ENCODE data around the gene MAGEB1. TPM values are rescaled to one million over a fixed set of nuclear protein-coding genes. Genes with fewer than 3 reads are reported as not detected.

Gene MAGEB1
- total RNA-seq, 1 experiment from 2014 or later, result not detected

DNA sequence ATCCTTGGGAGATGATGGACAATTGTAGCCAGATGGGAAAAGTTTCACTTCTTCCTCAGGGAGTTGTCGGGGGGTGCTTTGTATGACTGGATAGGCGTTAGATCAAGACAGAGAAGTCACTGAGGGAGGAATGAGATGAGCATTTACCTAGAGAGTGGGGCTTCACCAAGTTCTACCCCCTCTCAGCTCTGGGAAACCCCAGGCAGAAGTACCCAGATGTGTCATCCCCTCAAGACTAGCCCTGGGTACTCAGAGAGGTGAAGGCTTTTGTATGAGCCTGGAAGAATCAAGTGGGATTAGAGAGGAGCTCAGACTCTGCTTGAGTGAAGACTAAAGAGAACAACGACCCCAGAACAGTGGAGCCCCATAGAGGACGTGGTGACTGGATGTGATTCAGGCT, 1.9 kb downstream of the MAGEB1 start:
- DNase-seq (ENCODE audit: low read depth, low spot score) (no peak), ATAC-seq (no peak)
- Histone ChIP-seq H3K4me3 (ENCODE audit: low read depth in 2 of 2, low read length in 2 of 2) (no peak overlapping the region), H3K27me3 (ENCODE audit: control insufficient read depth, insufficient read depth, low read length) (no peaks in the 10 kb centered on the region), H3K36me3 (ENCODE audit: control insufficient read depth, insufficient read depth, low read length) (no peaks in the 10 kb centered on the region), H3K9me3 (ENCODE audit: control insufficient read depth, insufficient read depth, low read depth, low read length) (no peaks in the 10 kb centered on the region), H3K4me1 (ENCODE audit: control insufficient read depth, insufficient read depth, low read length) (no peaks in the 10 kb centered on the region), H3K27ac (ENCODE audit: low read length) (no peak overlapping the region)
- ChIA-PET CTCF (no interaction called here), POLR2A (no interaction called here)
- in situ Hi-C loops (cut with HindIII; ENCODE audit: low pct_unique_long_range_greater_than_20kb, low sequenced_read_pairs), result no loop called here
- BruUV-seq (replicated peaks), result no TSS peak
- no peak for TF ChIP-seq POLR2AphosphoS5 (IDR thresholded peaks at IDR 0.05; ENCODE audit: low read depth, low read length)
- TF ChIP-seq, protein P1, sequence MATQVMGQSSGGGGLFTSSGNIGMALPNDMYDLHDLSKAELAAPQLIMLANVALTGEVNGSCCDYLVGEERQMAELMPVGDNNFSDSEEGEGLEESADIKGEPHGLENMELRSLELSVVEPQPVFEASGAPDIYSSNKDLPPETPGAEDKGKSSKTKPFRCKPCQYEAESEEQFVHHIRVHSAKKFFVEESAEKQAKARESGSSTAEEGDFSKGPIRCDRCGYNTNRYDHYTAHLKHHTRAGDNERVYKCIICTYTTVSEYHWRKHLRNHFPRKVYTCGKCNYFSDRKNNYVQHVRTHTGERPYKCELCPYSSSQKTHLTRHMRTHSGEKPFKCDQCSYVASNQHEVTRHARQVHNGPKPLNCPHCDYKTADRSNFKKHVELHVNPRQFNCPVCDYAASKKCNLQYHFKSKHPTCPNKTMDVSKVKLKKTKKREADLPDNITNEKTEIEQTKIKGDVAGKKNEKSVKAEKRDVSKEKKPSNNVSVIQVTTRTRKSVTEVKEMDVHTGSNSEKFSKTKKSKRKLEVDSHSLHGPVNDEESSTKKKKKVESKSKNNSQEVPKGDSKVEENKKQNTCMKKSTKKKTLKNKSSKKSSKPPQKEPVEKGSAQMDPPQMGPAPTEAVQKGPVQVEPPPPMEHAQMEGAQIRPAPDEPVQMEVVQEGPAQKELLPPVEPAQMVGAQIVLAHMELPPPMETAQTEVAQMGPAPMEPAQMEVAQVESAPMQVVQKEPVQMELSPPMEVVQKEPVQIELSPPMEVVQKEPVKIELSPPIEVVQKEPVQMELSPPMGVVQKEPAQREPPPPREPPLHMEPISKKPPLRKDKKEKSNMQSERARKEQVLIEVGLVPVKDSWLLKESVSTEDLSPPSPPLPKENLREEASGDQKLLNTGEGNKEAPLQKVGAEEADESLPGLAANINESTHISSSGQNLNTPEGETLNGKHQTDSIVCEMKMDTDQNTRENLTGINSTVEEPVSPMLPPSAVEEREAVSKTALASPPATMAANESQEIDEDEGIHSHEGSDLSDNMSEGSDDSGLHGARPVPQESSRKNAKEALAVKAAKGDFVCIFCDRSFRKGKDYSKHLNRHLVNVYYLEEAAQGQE (IDR thresholded peaks at IDR 0.05; ENCODE audit: insufficient read depth in 1 of 2, low read depth in 2 of 2, low read length in 1 of 2), result no peak
- TF ChIP-seq TCF7L2 (IDR thresholded peaks at IDR 0.05; ENCODE audit: low read depth, low read length), result no peak
- TF ChIP-seq SIN3A (IDR thresholded peaks at IDR 0.05; ENCODE audit: borderline replicate concordance, insufficient read depth, low read depth, low read length), result no peak
- TF ChIP-seq, protein P2, sequence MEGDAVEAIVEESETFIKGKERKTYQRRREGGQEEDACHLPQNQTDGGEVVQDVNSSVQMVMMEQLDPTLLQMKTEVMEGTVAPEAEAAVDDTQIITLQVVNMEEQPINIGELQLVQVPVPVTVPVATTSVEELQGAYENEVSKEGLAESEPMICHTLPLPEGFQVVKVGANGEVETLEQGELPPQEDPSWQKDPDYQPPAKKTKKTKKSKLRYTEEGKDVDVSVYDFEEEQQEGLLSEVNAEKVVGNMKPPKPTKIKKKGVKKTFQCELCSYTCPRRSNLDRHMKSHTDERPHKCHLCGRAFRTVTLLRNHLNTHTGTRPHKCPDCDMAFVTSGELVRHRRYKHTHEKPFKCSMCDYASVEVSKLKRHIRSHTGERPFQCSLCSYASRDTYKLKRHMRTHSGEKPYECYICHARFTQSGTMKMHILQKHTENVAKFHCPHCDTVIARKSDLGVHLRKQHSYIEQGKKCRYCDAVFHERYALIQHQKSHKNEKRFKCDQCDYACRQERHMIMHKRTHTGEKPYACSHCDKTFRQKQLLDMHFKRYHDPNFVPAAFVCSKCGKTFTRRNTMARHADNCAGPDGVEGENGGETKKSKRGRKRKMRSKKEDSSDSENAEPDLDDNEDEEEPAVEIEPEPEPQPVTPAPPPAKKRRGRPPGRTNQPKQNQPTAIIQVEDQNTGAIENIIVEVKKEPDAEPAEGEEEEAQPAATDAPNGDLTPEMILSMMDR (IDR thresholded peaks at IDR 0.05), result no peak
- intact Hi-C loops (cut with micrococcal nuclease; ENCODE audit: unreplicated experiment), result no loop called here

DNA sequence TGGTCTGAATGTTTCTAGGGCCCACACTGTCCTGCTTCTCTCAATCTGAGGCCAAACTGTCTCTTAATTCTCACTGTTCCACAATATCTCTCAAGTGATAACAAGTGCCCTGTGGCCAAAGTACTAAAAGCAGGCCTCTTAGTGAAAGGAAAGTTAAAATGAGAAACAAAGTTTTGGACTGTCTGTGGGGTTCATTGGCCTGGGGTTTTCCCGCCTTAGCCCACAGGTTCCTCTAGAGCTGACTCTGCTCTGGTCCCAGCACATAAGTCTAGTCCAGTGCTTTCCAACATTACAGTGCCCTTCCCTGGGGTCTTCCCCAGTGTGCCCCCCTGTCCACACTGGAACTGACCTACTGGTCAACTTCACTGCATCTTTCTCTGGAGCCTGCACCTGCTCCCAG, 6.3 kb downstream of the MAGEB1 start:
- Histone ChIP-seq H3K27ac (ENCODE audit: low read length) (no peak overlapping the region), H3K27me3 (ENCODE audit: control insufficient read depth, insufficient read depth, low read length) (no peaks in the 10 kb centered on the region), H3K9me3 (ENCODE audit: control insufficient read depth, insufficient read depth, low read depth, low read length) (no peaks in the 10 kb centered on the region), H3K4me3 (ENCODE audit: low read depth in 2 of 2, low read length in 2 of 2) (no peak overlapping the region), H3K4me1 (ENCODE audit: control insufficient read depth, insufficient read depth, low read length) (no peaks in the 10 kb centered on the region), H3K36me3 (ENCODE audit: control insufficient read depth, insufficient read depth, low read length) (no peaks in the 10 kb centered on the region)
- intact Hi-C loops (cut with micrococcal nuclease; ENCODE audit: unreplicated experiment) (no loop called here), in situ Hi-C loops (cut with HindIII; ENCODE audit: low pct_unique_long_range_greater_than_20kb, low sequenced_read_pairs) (no loop called here)
- no peak for DNase-seq (ENCODE audit: low read depth, low spot score)
- ATAC-seq, result no peak
- no peak for TF ChIP-seq TCF7L2 (IDR thresholded peaks at IDR 0.05; ENCODE audit: low read depth, low read length)
- TF ChIP-seq, protein P1 (IDR thresholded peaks at IDR 0.05; ENCODE audit: insufficient read depth in 1 of 2, low read depth in 2 of 2, low read length in 1 of 2), result no peak
- no peak for TF ChIP-seq POLR2AphosphoS5 (IDR thresholded peaks at IDR 0.05; ENCODE audit: low read depth, low read length)
- TF ChIP-seq, protein P2 (IDR thresholded peaks at IDR 0.05), result no peak
- TF ChIP-seq SIN3A (IDR thresholded peaks at IDR 0.05; ENCODE audit: borderline replicate concordance, insufficient read depth, low read depth, low read length), result no peak
- ChIA-PET CTCF (no interaction called here), POLR2A (no interaction called here)
- BruUV-seq (replicated peaks), result no TSS peak

All from Panc1 (cell line).